K562 (cell line): ENCODE data around the gene JPT2. TPM values are rescaled to one million over a fixed set of nuclear protein-coding genes. Genes with fewer than 3 reads are reported as not detected.

Experiments used
- BMI1 ChIP-seq: fragments of 150-350 bp; IDR thresholded peaks from 2 replicates; pipeline ENCODE4 v1.6.1; 2014; ENCODE audit warnings: low read length
- CREB3 ChIP-seq: fragments of 450-650 bp; conservative IDR thresholded peaks from 2 replicates; pipeline ENCODE4 v1.6.1; 2016; ENCODE audit warnings: missing genetic modification characterization, low read depth, mild to moderate bottlenecking, missing compliant biosample characterization, moderate library complexity
- HMG20B ChIP-seq: fragments of 250-450 bp; sonication (Bioruptor Pico); IDR thresholded peaks from 2 replicates; pipeline ENCODE4 v1.5.0; 2021; ENCODE audit warnings: mild to moderate bottlenecking
- MXD1 ChIP-seq: fragments of 250-450 bp; sonication (Bioruptor Pico); IDR thresholded peaks from 2 replicates; pipeline ENCODE4 v1.8.0; 2021; ENCODE audit warnings: borderline replicate concordance, mild to moderate bottlenecking, moderate library complexity; ENCODE audit not compliant: poor library complexity, severe bottlenecking
- ZBTB9 ChIP-seq: fragments of 450-650 bp; formaldehyde crosslinking; IDR thresholded peaks from 2 replicates; pipeline ENCODE4 v1.4.0; 2020; ENCODE audit warnings: mild to moderate bottlenecking, moderate library complexity
- ZC3H4 ChIP-seq: sonication (generic); formaldehyde crosslinking; IDR thresholded peaks from 2 replicates; pipeline ENCODE4 v1.9.0; 2021; ENCODE audit warnings: missing genetic modification reagents, borderline replicate concordance
- ZFP91 ChIP-seq: sonication (generic); formaldehyde crosslinking; IDR thresholded peaks from 2 replicates; pipeline ENCODE4 v1.8.0; 2022; ENCODE audit warnings: mild to moderate bottlenecking, missing genetic modification reagents
- ZNF318 ChIP-seq, 2 experiments: fragments of 450-650 bp; IDR thresholded peaks; 2 replicates each; pipeline ENCODE4 v1.6.1; 2016; ENCODE audit warnings: mild to moderate bottlenecking in 2 of 2, borderline replicate concordance in 1 of 2, low read depth in 1 of 2, moderate library complexity in 1 of 2
- ZNF830 ChIP-seq: fragments of 250-450 bp; sonication (Bioruptor Pico); IDR thresholded peaks from 2 replicates; pipeline ENCODE4 v1.5.0; 2021; ENCODE audit warnings: mild to moderate bottlenecking
- polyA plus RNA-seq, 8 experiments: library from polyadenylated mRNA; depleted of rRNA in 4 of 8; stranded (reverse) in 5 of 8; unstranded in 3 of 8; fragments of >200 nt; fragmentation: Nextera tagmentation in 2 of 8; fragmentation: Illumina TruSeq in 1 of 8; extraction: Ambion mirVana in 2 of 8; extraction: Trizol in 1 of 8; gene quantifications; 2 replicates each; pipeline versions ENCODE4 v1.2.1 to v1.2.3, GENCODE V29; 2011 to 2014; ENCODE audit warnings: inconsistent platforms in 1 of 8, missing spikeins in 1 of 8
- total RNA-seq, 7 experiments: library from RNA; depleted of rRNA in 6 of 7; stranded (reverse); fragments of >200 nt in 6 of 7; fragmentation: Illumina TruSeq in 2 of 7; extraction: Trizol in 2 of 7; gene quantifications; 2 replicates each; pipeline versions ENCODE4 v1.2.1 to v1.2.3, GENCODE V29; 2011 to 2021; ENCODE audit warnings: low replicate concordance in 1 of 7

Gene JPT2
- total and polyA plus RNA-seq, 9 of the 15 experiments (the other 6 are each of a cell fraction or from before 2014, with no cell fraction given) = 25.5 to 133 (median 106) TPM

GRCh38 chr16:1676661-1677060 lies 1.4 kb upstream of the JPT2 start (continued):
- TF ChIP-seq ZNF318 (IDR thresholded peaks at IDR 0.05; ENCODE audit: borderline replicate concordance in 1 of 2, low read depth in 1 of 2) (no peak), ZBTB9 (CRISPR knock-in tag) (no peak), ZNF830 (no peak), MXD1 (CRISPR knock-in tag) (no peak), HMG20B (no peak), ZFP91 (no peak), ZC3H4 (CRISPR knock-in tag) (no peak), CREB3 (tag) (no peak), BMI1 (no peak)
